RWPE1 (cell line): ENCODE results near the gene RAB36.

Source experiments
- CTCF ChIA-PET: fragments of 350-600 bp; sonication (Branson Sonifier 250); formaldehyde crosslinking; extraction: SDS; loops from one replicate; lab custom pipeline; 2021; lab: Yijun Ruan, JAX
- POLR2A ChIA-PET: fragments of 400-600 bp; formaldehyde crosslinking; extraction: SDS; loops from one replicate; lab custom pipeline; 2020; ENCODE audit warnings: antibody characterized with exemption; ENCODE audit not compliant: low non-redundant PET; lab: Yijun Ruan, JAX
- DNase-seq: peaks from one replicate; pipeline ENCODE4 v3.0.0; 2012; ENCODE audit warnings: low spot score
- H3K27ac ChIP-seq: fragments of 450-650 bp; 2 replicates; pipeline ENCODE4 v1.5.1; 2017
- TF ChIP-seq, protein P1 (sequence below): fragments of 450-650 bp; conservative IDR thresholded peaks from 2 replicates; pipeline ENCODE4 v1.5.1; 2017; ENCODE audit warnings: low read depth, mild to moderate bottlenecking

RAB36 gene

DNA sequence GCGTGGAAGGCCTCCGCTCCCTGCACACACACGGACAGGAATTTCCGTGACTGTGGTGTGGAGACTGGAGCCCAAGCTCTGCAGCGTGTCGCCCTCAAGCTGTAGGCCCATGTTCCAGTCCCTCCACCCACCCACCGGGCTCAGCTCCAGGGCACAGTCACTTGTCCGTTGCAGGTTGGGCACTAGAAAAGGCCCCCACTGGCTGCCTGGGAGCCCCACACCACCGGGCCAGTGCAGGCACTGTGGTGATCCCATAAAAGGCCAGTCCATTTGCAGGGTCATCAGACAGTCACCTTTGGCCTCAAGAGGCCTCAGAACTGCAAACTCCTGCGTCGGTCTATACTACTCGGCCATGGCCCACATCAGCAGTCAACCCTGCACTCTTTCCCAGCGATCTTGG is 16.3 kb downstream of the RAB36 start:
- DNase-seq = no peak
- TF ChIP-seq, protein P1, sequence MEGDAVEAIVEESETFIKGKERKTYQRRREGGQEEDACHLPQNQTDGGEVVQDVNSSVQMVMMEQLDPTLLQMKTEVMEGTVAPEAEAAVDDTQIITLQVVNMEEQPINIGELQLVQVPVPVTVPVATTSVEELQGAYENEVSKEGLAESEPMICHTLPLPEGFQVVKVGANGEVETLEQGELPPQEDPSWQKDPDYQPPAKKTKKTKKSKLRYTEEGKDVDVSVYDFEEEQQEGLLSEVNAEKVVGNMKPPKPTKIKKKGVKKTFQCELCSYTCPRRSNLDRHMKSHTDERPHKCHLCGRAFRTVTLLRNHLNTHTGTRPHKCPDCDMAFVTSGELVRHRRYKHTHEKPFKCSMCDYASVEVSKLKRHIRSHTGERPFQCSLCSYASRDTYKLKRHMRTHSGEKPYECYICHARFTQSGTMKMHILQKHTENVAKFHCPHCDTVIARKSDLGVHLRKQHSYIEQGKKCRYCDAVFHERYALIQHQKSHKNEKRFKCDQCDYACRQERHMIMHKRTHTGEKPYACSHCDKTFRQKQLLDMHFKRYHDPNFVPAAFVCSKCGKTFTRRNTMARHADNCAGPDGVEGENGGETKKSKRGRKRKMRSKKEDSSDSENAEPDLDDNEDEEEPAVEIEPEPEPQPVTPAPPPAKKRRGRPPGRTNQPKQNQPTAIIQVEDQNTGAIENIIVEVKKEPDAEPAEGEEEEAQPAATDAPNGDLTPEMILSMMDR = no peak
- ChIA-PET CTCF (no interaction called here), POLR2A (no interaction called here)
- no peak overlapping the region for H3K27ac ChIP-seq

DNA sequence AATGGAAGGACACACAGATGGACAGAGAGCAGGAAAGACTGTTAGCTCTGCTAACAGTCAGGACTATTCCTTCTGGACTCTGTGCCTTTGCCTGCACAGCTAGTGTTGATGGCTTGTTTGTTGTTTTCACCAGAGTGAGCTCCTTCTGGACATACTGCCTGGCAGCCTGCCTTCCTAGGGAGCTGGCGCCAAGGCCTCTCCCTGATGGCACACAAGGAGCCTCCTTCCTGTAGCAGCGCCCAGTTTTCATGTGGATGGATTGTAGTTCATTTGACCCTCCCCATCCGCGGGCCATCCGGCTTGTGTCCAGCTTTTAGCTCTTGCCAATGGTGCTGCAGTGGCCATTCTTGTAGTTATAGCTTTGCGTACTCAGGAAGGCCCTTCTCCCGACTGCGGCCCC is 18.4 kb downstream of the RAB36 start:
- no peak for DNase-seq
- CTCF ChIA-PET = interaction anchor here (1.3 kb wide), 1 partner anchor 118 kb away, joined by 3 read pairs; no protein-coding TSS in a partner anchor
- TF ChIP-seq, protein P1 = no peak
- H3K27ac ChIP-seq = no peak overlapping the region
- POLR2A ChIA-PET = no interaction called here

DNA sequence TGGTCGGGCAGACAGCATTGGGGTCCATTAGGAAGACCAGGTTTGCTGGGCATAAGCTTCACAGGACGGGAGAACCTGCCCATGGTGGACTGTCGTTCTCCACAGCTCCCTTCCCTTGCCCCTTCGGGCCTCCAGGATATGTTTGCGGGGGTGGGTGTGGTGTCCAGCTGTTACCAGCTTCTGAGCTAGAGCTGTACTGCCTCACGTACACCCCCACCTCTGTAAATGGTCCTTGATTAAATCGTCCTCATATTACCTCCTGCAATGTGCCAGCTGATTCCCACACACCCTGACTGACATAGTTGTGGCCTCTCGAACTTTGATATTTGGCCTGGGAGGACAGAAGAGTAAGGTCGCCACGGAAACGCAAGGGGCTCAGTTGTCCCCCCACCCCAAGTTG is 18.8 kb downstream of the RAB36 start:
- ChIA-PET POLR2A (no interaction called here), CTCF (interaction anchor here (1.3 kb wide), 1 partner anchor 118 kb away, joined by 3 read pairs; no protein-coding TSS in a partner anchor)
- TF ChIP-seq, protein P1 = no peak
- no peak for DNase-seq
- no peak overlapping the region for H3K27ac ChIP-seq

DNA sequence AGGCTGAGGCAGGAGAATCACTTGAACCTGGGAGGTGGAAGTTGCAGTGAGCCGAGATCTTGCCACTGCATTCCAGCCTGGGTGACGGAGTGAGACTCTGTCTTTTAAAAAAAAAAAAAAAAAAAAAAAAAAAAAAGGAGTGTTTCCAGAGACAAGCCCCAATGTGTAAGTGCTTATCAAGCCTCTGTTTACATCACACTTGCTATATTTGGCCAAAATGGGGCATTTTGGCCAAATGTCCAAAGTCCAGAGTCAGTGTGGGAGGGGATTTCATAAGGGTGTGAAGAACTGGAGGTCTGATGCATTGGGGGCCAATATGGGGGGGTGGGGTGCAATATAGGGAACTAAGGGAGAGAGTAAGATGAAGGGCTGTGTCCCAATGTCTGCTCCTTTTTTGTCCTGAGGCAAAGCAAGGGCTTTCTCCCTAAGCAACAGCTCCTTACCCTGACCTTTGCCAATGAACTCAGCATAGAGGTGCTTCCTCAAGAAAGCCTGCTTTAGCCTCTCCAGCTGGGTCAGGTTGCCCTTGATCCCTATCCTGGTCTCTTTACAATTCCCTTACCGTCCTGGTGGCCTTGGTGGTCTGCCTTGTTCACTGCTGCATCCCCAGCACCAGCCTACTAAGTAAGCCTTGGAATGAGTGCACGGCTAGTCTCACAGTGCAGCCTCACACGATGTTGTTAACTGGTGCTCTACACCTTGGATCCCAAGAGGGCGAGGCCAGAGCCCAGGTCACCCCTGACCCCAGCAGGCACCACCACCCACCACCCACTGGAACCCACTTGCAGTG is 21.0 kb downstream of the RAB36 start:
- ChIA-PET POLR2A (no interaction called here), CTCF (no interaction called here)
- no peak overlapping the region for H3K27ac ChIP-seq
- no peak for DNase-seq
- TF ChIP-seq, protein P1 = no peak

DNA sequence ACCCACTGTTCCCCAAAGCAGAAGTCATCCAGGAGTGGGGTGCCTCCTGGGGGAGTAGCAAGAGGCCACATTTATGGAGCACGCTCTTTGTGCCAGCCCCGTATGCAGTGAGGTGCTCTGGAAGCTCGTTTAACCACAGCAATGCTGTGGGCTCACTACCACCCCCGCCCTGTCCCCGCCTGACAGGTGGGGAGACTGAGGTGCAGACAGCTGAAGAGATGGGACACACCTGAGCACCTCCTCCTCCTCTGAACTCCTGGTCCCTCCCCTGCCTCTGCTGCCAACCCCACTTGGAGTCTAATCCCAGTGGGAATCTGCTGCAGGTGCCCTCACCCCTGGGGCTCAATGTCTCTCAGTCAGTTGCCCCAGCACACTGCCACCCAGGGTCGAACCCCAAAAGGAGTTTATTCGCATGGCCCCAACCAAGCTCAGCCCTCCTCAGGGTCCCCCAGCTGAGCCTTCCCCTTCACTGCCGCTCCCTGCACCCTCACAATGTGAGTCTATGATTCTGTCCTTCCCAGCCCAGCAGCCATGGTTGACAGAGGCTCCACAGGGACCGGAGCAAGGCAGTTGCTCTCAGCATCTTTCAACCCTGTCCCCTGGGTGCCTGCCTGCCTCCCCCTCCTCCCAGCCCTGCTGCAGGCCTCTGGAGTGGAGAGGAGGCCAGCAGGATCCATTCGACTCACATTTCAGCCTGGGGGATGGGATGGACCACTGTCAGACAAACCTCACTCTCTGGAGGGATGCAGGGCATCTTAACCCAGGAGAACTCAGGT is 21.8 kb downstream of the RAB36 start:
- DNase-seq = no peak
- ChIA-PET CTCF (no interaction called here), POLR2A (no interaction called here)
- TF ChIP-seq, protein P1 = no peak
- H3K27ac ChIP-seq = no peak overlapping the region

DNA sequence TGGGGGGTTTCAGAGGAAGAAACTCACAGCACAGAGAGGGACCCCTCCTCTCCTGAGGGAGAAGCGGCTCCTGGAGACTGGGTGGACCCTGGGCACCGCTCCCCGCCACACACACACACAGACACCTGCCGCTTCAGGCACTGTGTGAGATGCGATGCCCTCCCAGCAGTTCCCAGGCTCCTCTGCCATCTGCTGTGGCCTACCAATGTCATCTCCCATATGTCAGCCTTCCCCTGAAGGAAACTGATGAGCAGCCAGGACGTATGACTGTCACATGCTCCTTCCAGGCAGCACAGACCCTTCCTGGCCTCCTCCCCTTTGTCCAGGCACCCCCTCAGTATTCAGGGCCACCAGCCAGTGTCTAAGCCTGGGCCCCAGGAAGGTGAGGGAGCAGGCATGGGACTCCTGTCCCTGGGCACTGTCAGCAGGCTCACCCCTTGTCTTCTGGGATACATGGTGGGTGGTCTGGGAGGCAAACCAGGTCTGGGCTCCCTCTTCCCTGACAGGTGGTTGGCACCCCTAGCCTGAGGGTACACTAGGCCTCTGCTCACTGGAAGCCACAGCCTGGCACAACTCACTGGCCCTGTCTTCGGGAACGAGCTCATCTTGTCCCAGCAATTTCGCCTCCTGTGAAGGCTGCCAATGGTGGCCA is 23.2 kb downstream of the RAB36 start:
- DNase-seq = no peak
- CTCF ChIA-PET = interaction anchor here (1.5 kb wide), 1 partner anchor 113 kb away, joined by 4 read pairs; no protein-coding TSS in a partner anchor
- TF ChIP-seq, protein P1 = no peak
- POLR2A ChIA-PET = no interaction called here
- no peak overlapping the region for H3K27ac ChIP-seq
